Panc1 (cell line): ENCODE data around the gene ZMYM4. TPM values are rescaled to one million over a fixed set of nuclear protein-coding genes. Genes with fewer than 3 reads are reported as not detected.

ENCODE experiments used
- ATAC-seq: fragments of 200-7000 bp; cut with Tn5 transposase; 2 replicates; pipeline ENCODE4 v1.9.1; 2020; ENCODE audit warnings: mild to moderate bottlenecking, moderate library complexity
- BruUV-seq: library from RNA; stranded (reverse); fragments of 400-500 nt; replicated peaks from 2 replicates; lab custom pipeline; 2021; lab: Mats Ljungman, UMichigan
- CTCF ChIA-PET: fragments of 300-600 bp; sonication (Branson Sonifier 250); formaldehyde crosslinking; loops from one replicate; lab custom pipeline; 2022; ENCODE audit warnings: antibody characterized with exemption; lab: Charles Lee
- POLR2A ChIA-PET: fragments of 300-600 bp; sonication (Branson Sonifier 250); formaldehyde crosslinking; loops from one replicate; lab custom pipeline; 2022; ENCODE audit warnings: antibody characterized with exemption; lab: Charles Lee
- DNase-seq: peaks from one replicate; pipeline ENCODE4 v3.0.0-alpha.2; 2010; ENCODE audit warnings: low read depth, low spot score
- H3K27ac ChIP-seq: 2 replicates; pipeline ENCODE4 v1.5.1; 2011; ENCODE audit warnings: mild to moderate bottlenecking, low read length, inconsistent platforms
- H3K27me3 ChIP-seq: fragments of 200-500 bp; sonication (Bioruptor generic); 2 replicates; pipeline ENCODE4 v1.6.0; 2014; ENCODE audit warnings: low read length, inconsistent platforms; ENCODE audit not compliant: control insufficient read depth, insufficient read depth
- H3K36me3 ChIP-seq: fragments of 200-500 bp; sonication (Bioruptor generic); 2 replicates; pipeline ENCODE4 v1.5.1; 2014; ENCODE audit warnings: inconsistent platforms, mild to moderate bottlenecking, low read length, moderate library complexity; ENCODE audit not compliant: control insufficient read depth, insufficient read depth
- H3K4me1 ChIP-seq: 2 replicates; pipeline ENCODE4 v1.5.1; 2011; ENCODE audit warnings: inconsistent platforms, mild to moderate bottlenecking, low read length, moderate library complexity; ENCODE audit not compliant: control insufficient read depth, insufficient read depth
- H3K4me3 ChIP-seq, 2 experiments: 2 replicates each; pipeline ENCODE4 v1.5.1; 2011 to 2012; ENCODE audit warnings: low read depth in 2 of 2, low read length in 2 of 2, mild to moderate bottlenecking in 2 of 2, inconsistent platforms in 1 of 2, moderate library complexity in 1 of 2
- H3K9me3 ChIP-seq: fragments of 200-500 bp; sonication (Bioruptor generic); 2 replicates; pipeline ENCODE4 v1.5.1; 2014; ENCODE audit warnings: low read depth, mild to moderate bottlenecking, inconsistent platforms, low read length, moderate library complexity; ENCODE audit not compliant: control insufficient read depth, insufficient read depth
- POLR2AphosphoS5 ChIP-seq: IDR thresholded peaks from 2 replicates; pipeline ENCODE4 v1.6.1; 2012; ENCODE audit warnings: mild to moderate bottlenecking, low read depth, low read length, moderate library complexity
- SIN3A ChIP-seq: IDR thresholded peaks from 2 replicates; pipeline ENCODE4 v1.6.1; 2012; ENCODE audit warnings: low read depth, mild to moderate bottlenecking, low read length, moderate library complexity, borderline replicate concordance; ENCODE audit not compliant: insufficient read depth
- TCF7L2 ChIP-seq: IDR thresholded peaks from 2 replicates; pipeline ENCODE4 v1.6.1; 2011; ENCODE audit warnings: mild to moderate bottlenecking, low read depth, low read length, inconsistent platforms
- in situ Hi-C: cut with HindIII; loops from 2 replicates; pipeline ENCODE4 v1.10.0; 2016; ENCODE audit warnings: low sequenced_read_pairs, low pct_unique_long_range_greater_than_20kb
- intact Hi-C: fragments of 100-400 bp; cut with micrococcal nuclease; formaldehyde crosslinking; loops from one replicate; pipeline ENCODE4 v1.10.0; 2022; ENCODE audit not compliant: unreplicated experiment
- total RNA-seq: library from RNA; stranded (reverse); gene quantifications from one replicate; pipeline ENCODE4 v1.2.1, GENCODE V29; 2021; ENCODE audit not compliant: unreplicated experiment
- TF ChIP-seq, protein P1 (sequence below): fragments of 450-650 bp; IDR thresholded peaks from 2 replicates; pipeline ENCODE4 v1.5.1; 2017; ENCODE audit warnings: mild to moderate bottlenecking
- TF ChIP-seq, protein P2 (sequence below), 2 experiments: IDR thresholded peaks; 2 replicates each; pipeline ENCODE4 v1.6.1; 2011 to 2012; ENCODE audit warnings: low read depth in 2 of 2, control low read depth in 1 of 2, low read length in 1 of 2, mild to moderate bottlenecking in 1 of 2, moderate library complexity in 1 of 2; ENCODE audit not compliant: insufficient read depth in 1 of 2

Gene ZMYM4
- total RNA-seq, 1 experiment from 2014 or later = 82.2 TPM

DNA sequence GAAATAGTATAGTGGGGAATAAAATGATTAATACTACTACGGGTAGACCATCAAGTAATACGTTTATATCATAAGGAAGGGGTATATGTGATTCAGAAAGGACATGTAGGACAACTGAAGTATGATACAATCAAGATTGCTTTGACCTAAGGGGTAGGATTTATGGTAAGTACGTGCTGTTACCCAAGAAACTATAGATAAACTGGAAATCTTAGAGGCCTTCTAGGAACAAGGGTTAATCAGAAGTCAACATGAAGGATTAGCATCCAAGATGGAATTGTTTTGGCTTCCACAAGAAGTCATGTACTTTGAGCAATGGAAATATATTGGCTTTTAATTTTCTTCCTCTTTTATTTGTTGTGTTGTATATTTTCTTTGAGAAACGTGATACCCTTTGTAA, 13.2 kb upstream of the ZMYM4 start:
- H3K36me3 ChIP-seq = no peaks in the 10 kb centered on the region
- TF ChIP-seq SIN3A = no peak
- TF ChIP-seq, protein P1, sequence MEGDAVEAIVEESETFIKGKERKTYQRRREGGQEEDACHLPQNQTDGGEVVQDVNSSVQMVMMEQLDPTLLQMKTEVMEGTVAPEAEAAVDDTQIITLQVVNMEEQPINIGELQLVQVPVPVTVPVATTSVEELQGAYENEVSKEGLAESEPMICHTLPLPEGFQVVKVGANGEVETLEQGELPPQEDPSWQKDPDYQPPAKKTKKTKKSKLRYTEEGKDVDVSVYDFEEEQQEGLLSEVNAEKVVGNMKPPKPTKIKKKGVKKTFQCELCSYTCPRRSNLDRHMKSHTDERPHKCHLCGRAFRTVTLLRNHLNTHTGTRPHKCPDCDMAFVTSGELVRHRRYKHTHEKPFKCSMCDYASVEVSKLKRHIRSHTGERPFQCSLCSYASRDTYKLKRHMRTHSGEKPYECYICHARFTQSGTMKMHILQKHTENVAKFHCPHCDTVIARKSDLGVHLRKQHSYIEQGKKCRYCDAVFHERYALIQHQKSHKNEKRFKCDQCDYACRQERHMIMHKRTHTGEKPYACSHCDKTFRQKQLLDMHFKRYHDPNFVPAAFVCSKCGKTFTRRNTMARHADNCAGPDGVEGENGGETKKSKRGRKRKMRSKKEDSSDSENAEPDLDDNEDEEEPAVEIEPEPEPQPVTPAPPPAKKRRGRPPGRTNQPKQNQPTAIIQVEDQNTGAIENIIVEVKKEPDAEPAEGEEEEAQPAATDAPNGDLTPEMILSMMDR = no peak
- TF ChIP-seq, protein P2, sequence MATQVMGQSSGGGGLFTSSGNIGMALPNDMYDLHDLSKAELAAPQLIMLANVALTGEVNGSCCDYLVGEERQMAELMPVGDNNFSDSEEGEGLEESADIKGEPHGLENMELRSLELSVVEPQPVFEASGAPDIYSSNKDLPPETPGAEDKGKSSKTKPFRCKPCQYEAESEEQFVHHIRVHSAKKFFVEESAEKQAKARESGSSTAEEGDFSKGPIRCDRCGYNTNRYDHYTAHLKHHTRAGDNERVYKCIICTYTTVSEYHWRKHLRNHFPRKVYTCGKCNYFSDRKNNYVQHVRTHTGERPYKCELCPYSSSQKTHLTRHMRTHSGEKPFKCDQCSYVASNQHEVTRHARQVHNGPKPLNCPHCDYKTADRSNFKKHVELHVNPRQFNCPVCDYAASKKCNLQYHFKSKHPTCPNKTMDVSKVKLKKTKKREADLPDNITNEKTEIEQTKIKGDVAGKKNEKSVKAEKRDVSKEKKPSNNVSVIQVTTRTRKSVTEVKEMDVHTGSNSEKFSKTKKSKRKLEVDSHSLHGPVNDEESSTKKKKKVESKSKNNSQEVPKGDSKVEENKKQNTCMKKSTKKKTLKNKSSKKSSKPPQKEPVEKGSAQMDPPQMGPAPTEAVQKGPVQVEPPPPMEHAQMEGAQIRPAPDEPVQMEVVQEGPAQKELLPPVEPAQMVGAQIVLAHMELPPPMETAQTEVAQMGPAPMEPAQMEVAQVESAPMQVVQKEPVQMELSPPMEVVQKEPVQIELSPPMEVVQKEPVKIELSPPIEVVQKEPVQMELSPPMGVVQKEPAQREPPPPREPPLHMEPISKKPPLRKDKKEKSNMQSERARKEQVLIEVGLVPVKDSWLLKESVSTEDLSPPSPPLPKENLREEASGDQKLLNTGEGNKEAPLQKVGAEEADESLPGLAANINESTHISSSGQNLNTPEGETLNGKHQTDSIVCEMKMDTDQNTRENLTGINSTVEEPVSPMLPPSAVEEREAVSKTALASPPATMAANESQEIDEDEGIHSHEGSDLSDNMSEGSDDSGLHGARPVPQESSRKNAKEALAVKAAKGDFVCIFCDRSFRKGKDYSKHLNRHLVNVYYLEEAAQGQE (IDR thresholded peaks at IDR 0.05; ENCODE audit: insufficient read depth in 1 of 2, low read depth in 2 of 2, low read length in 1 of 2) = no peak
- no peak for TF ChIP-seq TCF7L2
- no peak for TF ChIP-seq POLR2AphosphoS5
- ATAC-seq (no peak), DNase-seq (no peak)
- in situ Hi-C loops = no loop called here
- intact Hi-C loops = no loop called here
- H3K27ac ChIP-seq = no peak overlapping the region
- CTCF ChIA-PET = no interaction called here
- POLR2A ChIA-PET = no interaction called here
- H3K4me3 ChIP-seq = no peak overlapping the region
- no peaks in the 10 kb centered on the region for H3K4me1 ChIP-seq
- H3K27me3 ChIP-seq = no peaks in the 10 kb centered on the region
- no TSS peak for BruUV-seq
- H3K9me3 ChIP-seq = no peaks in the 10 kb centered on the region

DNA sequence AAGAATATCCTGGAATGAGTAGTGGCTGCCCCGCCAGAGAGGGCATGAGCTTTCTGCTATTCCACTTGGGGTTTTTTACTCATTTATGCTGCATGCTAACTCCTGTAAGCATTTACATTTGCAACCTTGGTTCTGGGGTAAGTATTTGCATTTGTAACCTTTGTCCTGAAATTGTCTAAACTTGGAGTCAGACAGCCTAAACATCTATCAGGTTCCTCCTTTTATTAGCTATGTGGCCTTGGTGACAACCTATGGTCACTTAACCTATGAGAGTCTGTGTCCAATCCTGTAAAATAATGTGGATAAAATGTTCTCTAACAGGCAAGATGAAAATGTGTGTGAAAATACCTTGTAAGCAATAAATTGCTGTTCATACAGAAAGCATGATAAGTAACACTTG, 8.9 kb upstream of the ZMYM4 start:
- ChIA-PET CTCF (interaction anchor here (0.6 kb wide), 1 partner anchor 9 kb away, joined by 4 read pairs; the partner anchor contains the start of gene ZMYM4), POLR2A (no interaction called here)
- BruUV-seq = no TSS peak

More for the DNA sequence above, 8.9 kb upstream of the ZMYM4 start:
- in situ Hi-C loops = no loop called here
- Histone ChIP-seq H3K27ac (no peak overlapping the region), H3K27me3 (no peaks in the 10 kb centered on the region), H3K9me3 (no peaks in the 10 kb centered on the region), H3K4me1 (no peaks in the 10 kb centered on the region; the same call in 1 of the 2 replicates), H3K36me3 (no peaks in the 10 kb centered on the region), H3K4me3 (no peak overlapping the region)
- intact Hi-C loops = no loop called here
- DNase-seq (no peak), ATAC-seq (no peak)
- TF ChIP-seq, protein P2 (IDR thresholded peaks at IDR 0.05; ENCODE audit: insufficient read depth in 1 of 2, low read depth in 2 of 2, low read length in 1 of 2) = no peak
- no peak for TF ChIP-seq POLR2AphosphoS5
